LNCAP (cell line): ENCODE results near the gene PNLDC1.

Experiments
- CTCF ChIP-seq: fragments of 450-650 bp; IDR thresholded peaks from 2 replicates; pipeline ENCODE4 v1.5.1; 2017; ENCODE audit warnings: mild to moderate bottlenecking

The PNLDC1 gene

DNA sequence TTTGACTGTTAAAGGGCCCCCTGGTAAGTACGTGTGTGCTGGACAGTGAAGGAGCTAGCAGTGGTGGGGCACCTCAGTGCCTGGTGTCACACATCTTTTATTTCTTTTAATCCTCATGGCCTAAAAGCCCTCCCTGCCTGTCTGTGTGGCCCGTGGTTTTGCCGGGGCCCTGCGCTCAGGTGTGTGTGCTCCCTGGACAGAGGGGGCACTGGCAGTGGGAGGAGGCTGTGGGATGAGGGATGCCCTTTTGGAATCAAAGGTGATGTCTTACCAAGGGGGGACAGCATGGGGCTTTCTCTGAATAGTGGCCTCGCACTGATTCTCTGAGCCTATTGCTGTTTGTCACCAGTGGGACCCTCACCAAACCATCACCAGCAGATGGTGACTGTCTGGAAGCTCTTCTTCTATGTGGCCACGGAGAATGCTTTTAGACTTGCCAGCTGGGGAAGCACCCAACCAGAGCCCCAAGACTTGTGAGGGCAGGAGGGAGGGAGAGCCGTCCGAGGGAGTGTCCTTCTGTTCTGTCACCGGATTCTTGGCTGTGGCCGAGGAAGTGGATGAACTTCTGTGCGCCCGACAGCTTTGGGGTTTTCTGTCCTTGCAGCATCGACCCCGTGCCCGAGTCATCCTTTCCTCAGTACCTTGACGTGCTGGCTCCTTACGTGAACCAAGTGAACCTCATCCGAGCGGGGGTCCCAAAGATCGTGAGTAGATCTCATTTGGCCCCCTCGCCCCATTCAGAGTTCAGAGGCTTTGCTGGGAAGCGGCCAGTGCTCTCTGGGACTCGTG lies 18.1 kb downstream of the PNLDC1 start:
- no peak for TF ChIP-seq CTCF

- no peak for TF ChIP-seq CTCF
Measured at GRCh38 chr6:159819098-159819497, 19.0 kb downstream of the PNLDC1 start.

- TF ChIP-seq CTCF = no peak
Measured at GRCh38 chr6:159819932-159820640, 20.0 kb downstream of the PNLDC1 start.

GRCh38 chr6:159821122-159821521 lies 21.0 kb downstream of the PNLDC1 start:
- TF ChIP-seq CTCF = no peak

- no peak for TF ChIP-seq CTCF
Measured at GRCh38 chr6:159821726-159822125, 21.6 kb downstream of the PNLDC1 start.

DNA sequence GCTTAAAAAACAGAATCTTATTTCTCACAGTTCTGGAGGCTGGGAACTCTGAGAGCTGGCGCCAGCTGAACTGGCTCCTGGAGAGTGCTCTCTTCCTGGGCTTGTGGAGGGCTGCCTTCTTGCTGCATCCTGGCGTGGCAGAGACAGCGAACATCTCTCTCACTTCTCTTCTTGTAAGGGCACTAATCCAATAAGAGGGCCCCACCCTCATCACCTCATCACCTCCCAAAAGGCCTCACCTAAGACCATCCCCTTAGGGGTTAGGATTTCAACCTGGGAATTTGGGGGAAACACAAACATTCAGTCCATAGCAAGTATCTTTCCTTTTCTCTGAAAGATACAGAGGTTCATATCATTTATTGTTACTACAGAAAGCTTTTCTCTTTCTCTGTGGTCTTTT lies 23.9 kb downstream of the PNLDC1 start:
- no peak for TF ChIP-seq CTCF

DNA sequence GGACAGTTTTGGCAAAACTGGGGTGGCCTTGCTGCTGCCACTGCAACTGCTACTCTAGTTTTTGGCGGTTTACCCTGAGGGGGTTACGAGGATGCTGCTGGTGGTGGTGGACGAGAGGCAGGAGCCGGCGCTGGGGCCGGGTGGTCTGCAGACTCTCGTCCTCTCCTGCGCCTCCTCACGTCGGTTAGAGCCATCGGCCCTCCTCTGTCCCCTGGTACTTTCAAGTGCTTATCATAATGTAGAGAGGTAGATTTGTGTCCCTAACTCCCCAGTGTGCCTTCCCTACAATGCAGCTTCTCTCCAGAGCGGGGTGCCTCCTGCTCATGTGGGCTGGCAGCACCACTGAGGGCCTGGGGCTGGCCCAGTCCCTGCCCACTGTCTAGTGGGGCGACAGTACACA lies 25.9 kb downstream of the PNLDC1 start:
- TF ChIP-seq CTCF = no peak
